Measurements from ENCODE around the gene NPAS3.

Gene NPAS3

GRCh38 chr14:33486332-33486890 lies 547.7 kb downstream of the NPAS3 start:
- Histone ChIP-seq H3K9ac (ENCODE audit: low read depth, low read length) (no peak overlapping the region), H3K36me3 (ENCODE audit: insufficient read depth, low read length) (no peaks in the 10 kb centered on the region), H3K4me1 (ENCODE audit: insufficient read depth, low read length) (peaks cover 5% of the 10 kb centered on the region; the same call in 1 of the 2 replicates), H3K9me3 (ENCODE audit: control insufficient read depth, insufficient read depth, low read length) (no peaks in the 10 kb centered on the region)

- H3K36me3 ChIP-seq (ENCODE audit: insufficient read depth, low read length): no peaks in the 10 kb centered on the region
- peaks cover 5% of the 10 kb centered on the region; the same call in 1 of the 2 replicates for H3K4me1 ChIP-seq (ENCODE audit: insufficient read depth, low read length)
- no peaks in the 10 kb centered on the region for H3K9me3 ChIP-seq (ENCODE audit: control insufficient read depth, insufficient read depth, low read length)
- H3K9ac ChIP-seq (ENCODE audit: low read depth, low read length): no peak overlapping the region
Observed at GRCh38 chr14:33488582-33488981, 549.9 kb downstream of the NPAS3 start.

GRCh38 chr14:33490555-33490954 lies 551.9 kb downstream of the NPAS3 start:
- Histone ChIP-seq H3K4me1 (ENCODE audit: insufficient read depth, low read length) (peaks cover 5% of the 10 kb centered on the region; the same call in 1 of the 2 replicates), H3K36me3 (ENCODE audit: insufficient read depth, low read length) (no peaks in the 10 kb centered on the region), H3K9me3 (ENCODE audit: control insufficient read depth, insufficient read depth, low read length) (no peaks in the 10 kb centered on the region), H3K9ac (ENCODE audit: low read depth, low read length) (no peak overlapping the region)

- no peaks in the 10 kb centered on the region for H3K9me3 ChIP-seq (ENCODE audit: control insufficient read depth, insufficient read depth, low read length)
- H3K4me1 ChIP-seq (ENCODE audit: insufficient read depth, low read length): peaks cover 5% of the 10 kb centered on the region; the same call in 1 of the 2 replicates
- H3K36me3 ChIP-seq (ENCODE audit: insufficient read depth, low read length): no peaks in the 10 kb centered on the region
- H3K9ac ChIP-seq (ENCODE audit: low read depth, low read length): no peak overlapping the region
Observed at GRCh38 chr14:33491112-33491511, 552.4 kb downstream of the NPAS3 start.

DNA sequence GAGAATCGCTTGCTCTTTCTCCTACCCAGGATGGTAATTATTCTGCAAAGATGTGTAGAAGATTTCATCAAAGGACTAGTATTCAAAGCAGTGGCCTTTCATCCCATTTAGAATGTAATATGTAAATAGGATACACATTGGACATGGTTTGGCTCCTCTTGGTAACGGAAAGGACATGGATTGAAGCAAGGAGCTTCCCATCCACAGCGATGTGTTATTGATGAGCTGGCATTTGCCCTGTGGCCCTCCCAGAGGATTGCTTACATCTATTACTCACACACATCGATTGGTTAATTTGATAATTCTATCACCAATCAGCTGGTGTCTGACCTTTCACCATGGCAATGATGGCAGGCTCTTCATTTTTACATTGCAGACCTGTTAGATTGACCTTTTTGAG lies 553.8 kb downstream of the NPAS3 start:
- H3K9me3 ChIP-seq (ENCODE audit: control insufficient read depth, insufficient read depth, low read length): no peaks in the 10 kb centered on the region
- H3K36me3 ChIP-seq (ENCODE audit: insufficient read depth, low read length): no peaks in the 10 kb centered on the region
- H3K9ac ChIP-seq (ENCODE audit: low read depth, low read length): no peak overlapping the region
- H3K4me1 ChIP-seq (ENCODE audit: insufficient read depth, low read length): no peaks in the 10 kb centered on the region

- Histone ChIP-seq H3K36me3 (ENCODE audit: insufficient read depth, low read length) (no peaks in the 10 kb centered on the region), H3K4me1 (ENCODE audit: insufficient read depth, low read length) (no peaks in the 10 kb centered on the region), H3K9ac (ENCODE audit: low read depth, low read length) (no peak overlapping the region), H3K9me3 (ENCODE audit: control insufficient read depth, insufficient read depth, low read length) (no peaks in the 10 kb centered on the region)
Observed at GRCh38 chr14:33493266-33493665, 554.6 kb downstream of the NPAS3 start.

DNA sequence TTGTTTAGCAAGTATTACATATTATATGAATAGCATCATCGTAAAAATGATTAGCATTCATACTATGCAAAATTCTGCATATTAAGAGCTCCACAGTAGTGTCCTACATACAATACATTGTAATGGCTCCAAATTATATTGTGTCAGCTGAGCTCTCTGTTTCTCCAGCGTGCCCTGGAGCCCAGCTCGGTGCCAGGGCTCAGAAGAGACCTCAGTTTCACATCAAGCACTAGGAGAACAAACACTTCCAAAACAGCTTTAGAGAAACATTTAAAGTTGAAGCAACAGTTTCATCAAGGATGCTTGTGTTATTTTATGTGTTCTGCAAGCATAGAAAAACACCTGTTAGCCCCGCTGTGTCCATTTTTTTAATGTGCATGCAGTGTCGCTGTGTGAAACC lies 555.3 kb downstream of the NPAS3 start:
- Histone ChIP-seq H3K36me3 (ENCODE audit: insufficient read depth, low read length) (no peaks in the 10 kb centered on the region), H3K4me1 (ENCODE audit: insufficient read depth, low read length) (no peaks in the 10 kb centered on the region), H3K9ac (ENCODE audit: low read depth, low read length) (no peak overlapping the region), H3K9me3 (ENCODE audit: control insufficient read depth, insufficient read depth, low read length) (no peaks in the 10 kb centered on the region)

DNA sequence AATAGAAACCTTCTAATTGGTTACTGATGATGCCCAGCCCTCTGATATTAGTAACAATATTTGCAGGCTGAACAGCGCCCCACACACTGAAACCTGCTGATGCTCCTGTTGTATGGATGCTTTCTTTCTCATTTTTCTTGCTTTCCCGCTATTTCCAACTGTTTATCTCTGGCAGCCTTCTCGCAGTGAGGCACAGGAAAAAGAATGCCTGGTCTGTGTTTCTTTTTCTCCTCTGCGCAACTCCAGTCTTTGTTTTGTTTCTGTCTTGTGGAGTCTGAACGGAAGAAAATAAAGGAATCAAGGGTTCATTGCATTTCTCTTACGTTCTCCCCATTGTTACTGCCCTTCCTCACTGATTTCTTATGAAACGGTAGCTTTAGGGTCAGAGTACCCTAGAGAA lies 561.0 kb downstream of the NPAS3 start:
- Histone ChIP-seq H3K9ac (ENCODE audit: low read depth, low read length) (no peak overlapping the region), H3K4me1 (ENCODE audit: insufficient read depth, low read length) (no peaks in the 10 kb centered on the region), H3K9me3 (ENCODE audit: control insufficient read depth, insufficient read depth, low read length) (no peaks in the 10 kb centered on the region), H3K36me3 (ENCODE audit: insufficient read depth, low read length) (no peaks in the 10 kb centered on the region)

- H3K9ac ChIP-seq (ENCODE audit: low read depth, low read length): no peak overlapping the region
- H3K9me3 ChIP-seq (ENCODE audit: control insufficient read depth, insufficient read depth, low read length): no peaks in the 10 kb centered on the region
- no peaks in the 10 kb centered on the region for H3K36me3 ChIP-seq (ENCODE audit: insufficient read depth, low read length)
- no peaks in the 10 kb centered on the region for H3K4me1 ChIP-seq (ENCODE audit: insufficient read depth, low read length)
Observed at GRCh38 chr14:33504246-33505099, 565.8 kb downstream of the NPAS3 start.

GRCh38 chr14:33505266-33505962 lies 566.7 kb downstream of the NPAS3 start:
- Histone ChIP-seq H3K36me3 (ENCODE audit: insufficient read depth, low read length) (no peaks in the 10 kb centered on the region), H3K9ac (ENCODE audit: low read depth, low read length) (no peak overlapping the region), H3K4me1 (ENCODE audit: insufficient read depth, low read length) (no peaks in the 10 kb centered on the region), H3K9me3 (ENCODE audit: control insufficient read depth, insufficient read depth, low read length) (no peaks in the 10 kb centered on the region)

DNA sequence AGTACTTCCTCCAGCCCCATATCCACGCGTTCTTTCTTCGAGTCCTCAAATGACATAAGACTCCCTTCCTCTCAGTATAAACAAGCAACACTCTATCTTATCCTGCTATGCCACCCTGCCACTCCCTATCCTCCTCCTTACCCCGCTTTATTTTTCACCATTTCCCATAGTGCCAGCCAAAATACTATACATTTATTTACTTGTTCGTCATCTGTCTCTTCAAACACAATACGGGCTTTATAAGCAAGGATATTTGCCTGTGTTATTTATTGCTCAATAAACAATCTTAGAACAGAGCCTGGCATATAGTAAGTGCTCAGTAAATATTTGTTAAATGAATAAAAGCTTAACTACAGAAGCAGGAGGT lies 567.3 kb downstream of the NPAS3 start:
- Histone ChIP-seq H3K9ac (ENCODE audit: low read depth, low read length) (no peak overlapping the region), H3K4me1 (ENCODE audit: insufficient read depth, low read length) (no peaks in the 10 kb centered on the region), H3K36me3 (ENCODE audit: insufficient read depth, low read length) (no peaks in the 10 kb centered on the region), H3K9me3 (ENCODE audit: control insufficient read depth, insufficient read depth, low read length) (no peaks in the 10 kb centered on the region)

- H3K9ac ChIP-seq (ENCODE audit: low read depth, low read length): no peak overlapping the region
- H3K9me3 ChIP-seq (ENCODE audit: control insufficient read depth, insufficient read depth, low read length): no peaks in the 10 kb centered on the region
- H3K36me3 ChIP-seq (ENCODE audit: insufficient read depth, low read length): no peaks in the 10 kb centered on the region
Observed at GRCh38 chr14:33508126-33509062, 569.7 kb downstream of the NPAS3 start.

GRCh38 chr14:33509454-33509853 lies 570.8 kb downstream of the NPAS3 start:
- Histone ChIP-seq H3K9me3 (ENCODE audit: control insufficient read depth, insufficient read depth, low read length) (no peaks in the 10 kb centered on the region), H3K9ac (ENCODE audit: low read depth, low read length) (no peak overlapping the region), H3K4me1 (ENCODE audit: insufficient read depth, low read length) (no peaks in the 10 kb centered on the region), H3K36me3 (ENCODE audit: insufficient read depth, low read length) (no peaks in the 10 kb centered on the region)

More at GRCh38 chr14:33508126-33509062, 569.7 kb downstream of the NPAS3 start:
- H3K4me1 ChIP-seq (ENCODE audit: insufficient read depth, low read length): no peaks in the 10 kb centered on the region

GRCh38 chr14:33510063-33510481 lies 571.4 kb downstream of the NPAS3 start:
- H3K36me3 ChIP-seq (ENCODE audit: insufficient read depth, low read length): no peaks in the 10 kb centered on the region
- no peaks in the 10 kb centered on the region for H3K9me3 ChIP-seq (ENCODE audit: control insufficient read depth, insufficient read depth, low read length)
- no peaks in the 10 kb centered on the region for H3K4me1 ChIP-seq (ENCODE audit: insufficient read depth, low read length)
- no peak overlapping the region for H3K9ac ChIP-seq (ENCODE audit: low read depth, low read length)

Measured in ES-I3 (cell line).